ENCODE data around the gene NOS1AP. TPM values are rescaled to one million over a fixed set of nuclear protein-coding genes. Genes with fewer than 3 reads are reported as not detected.

Gene NOS1AP
- total and polyA plus RNA-seq, 8 donors, result 2.2 to 6.2 (median 3.3) TPM

DNA sequence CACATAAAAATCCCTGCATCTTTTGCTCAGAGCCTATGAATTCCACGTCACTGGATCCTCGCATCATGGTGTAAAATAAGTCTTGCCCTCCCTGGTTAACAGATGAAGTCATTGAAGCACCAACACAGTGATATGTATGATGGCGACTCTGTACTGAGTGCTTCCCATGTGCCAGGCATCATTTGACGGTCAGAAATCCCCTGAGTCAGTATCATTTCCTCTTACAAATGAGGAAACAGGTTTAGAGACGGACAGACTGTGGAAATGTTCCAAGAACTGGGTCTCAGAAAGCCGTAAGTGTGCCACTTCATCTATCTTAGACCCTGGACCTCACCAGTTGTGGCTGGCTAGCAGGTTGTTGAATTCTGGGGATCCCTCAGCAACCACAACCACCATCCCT, 40.8 kb upstream of the NOS1AP start:
- ATAC-seq (peak; percentile 16), DNase-seq (no peak)
- Histone ChIP-seq H3K4me1 (peaks cover 0 to 10% of the 10 kb centered on the region in 2 donors), H3K27me3 (peaks cover 3 to 54% of the 10 kb centered on the region in 2 donors), H3K4me3 (no peak overlapping the region), H3K36me3 (no peaks in the 10 kb centered on the region), H3K9me3 (no peaks in the 10 kb centered on the region), H3K27ac (no peak overlapping the region)
- no peak for TF ChIP-seq CTCF (IDR thresholded peaks at IDR 0.05)
- intact Hi-C loops (cut with DNase I), result no loop called here

GRCh38 chr1:162029157-162029556, 40.3 kb upstream of the NOS1AP start:
- no peak for ATAC-seq
- peaks cover 0 to 6% of the 10 kb centered on the region in 2 donors for H3K4me1 ChIP-seq
- H3K4me3 ChIP-seq, result no peak overlapping the region
- H3K27ac ChIP-seq, result no peak overlapping the region
- DNase-seq, result no peak
- peaks cover 3 to 49% of the 10 kb centered on the region in 2 donors for H3K27me3 ChIP-seq
- H3K9me3 ChIP-seq, result no peaks in the 10 kb centered on the region
- intact Hi-C loops (cut with DNase I), result no loop called here
- no peaks in the 10 kb centered on the region for H3K36me3 ChIP-seq
- TF ChIP-seq CTCF (IDR thresholded peaks at IDR 0.05), result no peak

- Histone ChIP-seq H3K27me3 (peaks cover 0 to 42% of the 10 kb centered on the region in 2 donors), H3K9me3 (no peaks in the 10 kb centered on the region), H3K36me3 (no peaks in the 10 kb centered on the region), H3K27ac (no peak overlapping the region), H3K4me3 (no peak overlapping the region), H3K4me1 (no peaks in the 10 kb centered on the region)
- intact Hi-C loops (cut with DNase I), result no loop called here
- ATAC-seq (no peak), DNase-seq (no peak)
- TF ChIP-seq CTCF (IDR thresholded peaks at IDR 0.05), result no peak
Measured at GRCh38 chr1:162030759-162031280, 38.7 kb upstream of the NOS1AP start.

- TF ChIP-seq CTCF (IDR thresholded peaks at IDR 0.05), result no peak
- no peak overlapping the region for H3K4me3 ChIP-seq
- intact Hi-C loops (cut with DNase I), result no loop called here
- H3K27ac ChIP-seq, result no peak overlapping the region
- DNase-seq, result no peak
- H3K27me3 ChIP-seq, result peaks cover 0 to 19% of the 10 kb centered on the region in 2 donors
- H3K4me1 ChIP-seq, result no peaks in the 10 kb centered on the region
- H3K9me3 ChIP-seq, result no peaks in the 10 kb centered on the region
- ATAC-seq, result no peak
- H3K36me3 ChIP-seq, result no peaks in the 10 kb centered on the region
Measured at GRCh38 chr1:162033428-162033827, 36.1 kb upstream of the NOS1AP start.

DNA sequence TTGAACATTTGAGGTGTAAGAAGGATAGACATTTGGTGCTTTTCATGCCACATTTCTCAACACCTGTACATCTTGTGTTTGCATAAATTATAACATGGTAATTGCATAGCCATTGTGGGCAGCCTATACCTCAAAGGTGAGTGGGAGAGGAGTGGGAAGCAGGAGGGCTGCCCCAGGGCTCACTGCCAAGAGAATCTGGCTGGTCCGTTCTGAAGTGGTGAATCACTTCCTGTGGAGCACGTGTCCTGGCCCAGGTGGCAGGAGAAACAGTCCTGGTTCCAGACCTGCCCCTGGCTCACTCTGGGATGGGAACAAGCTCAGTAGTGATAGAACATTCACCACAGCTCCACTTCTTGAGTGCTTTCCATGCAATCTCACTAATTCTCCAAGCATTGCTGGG, 34.2 kb upstream of the NOS1AP start:
- Histone ChIP-seq H3K4me3 (no peak overlapping the region), H3K27me3 (peaks cover 0 to 9% of the 10 kb centered on the region in 2 donors), H3K4me1 (no peaks in the 10 kb centered on the region), H3K9me3 (no peaks in the 10 kb centered on the region), H3K27ac (no peak overlapping the region), H3K36me3 (no peaks in the 10 kb centered on the region)
- intact Hi-C loops (cut with DNase I), result loop anchor here in 1 of 2 donors (5.0 kb wide), 1 partner anchor 243 kb away; no protein-coding TSS in a partner anchor
- ATAC-seq, result peak; percentile 14
- TF ChIP-seq CTCF (IDR thresholded peaks at IDR 0.05), result no peak
- DNase-seq, result peak in 1 of 4 donors; percentile 40
